HepG2 (cell line): ENCODE measurements around the gene SYNGR1. TPM values are rescaled to one million over a fixed set of nuclear protein-coding genes. Genes with fewer than 3 reads are reported as not detected.

Experiments
- ATAC-seq: fragments of 200-7000 bp; cut with Tn5 transposase; 3 replicates; pipeline ENCODE4 v1.9.1; 2020; ENCODE audit warnings: mild to moderate bottlenecking, moderate library complexity
- BruUV-seq: library from RNA; stranded (reverse); fragments of 400-500 nt; replicated peaks from 2 replicates; lab custom pipeline; 2021; lab: Mats Ljungman, UMichigan
- CTCF ChIA-PET: fragments of 300-600 bp; formaldehyde crosslinking; extraction: SDS; loops from one replicate; lab custom pipeline; 2021; ENCODE audit warnings: low total read pairs, inconsistent platforms, low intra/inter-chr PET ratio; lab: Yijun Ruan, JAX
- POLR2A ChIA-PET: fragments of 350-600 bp; sonication (Branson Sonifier 250); formaldehyde crosslinking; loops from one replicate; lab custom pipeline; 2020; ENCODE audit warnings: antibody characterized with exemption, inconsistent platforms; lab: Yijun Ruan, JAX
- DNase-seq: peaks from one replicate; pipeline ENCODE4 v3.0.0-alpha.2; 2015; ENCODE audit warnings: low spot score
- FAIRE-seq: peaks from 3 replicates; lab custom pipeline; 2011; peaks lifted over from hg19 to GRCh38; lab: Jason Lieb, UNC
- H2AFZ ChIP-seq: one replicate; pipeline ENCODE4 v1.6.1; 2011; ENCODE audit warnings: low read length, inconsistent platforms
- H3K27ac ChIP-seq: fragments of 300-600 bp; 3 replicates; pipeline ENCODE4 v1.8.0; 2011; ENCODE audit warnings: mixed run types, mild to moderate bottlenecking, mixed read lengths, low read length, inconsistent platforms; ENCODE audit not compliant: insufficient read depth; ENCODE audit errors: extremely low read length
- H3K27me3 ChIP-seq, 2 experiments: fragments of 200-600 bp in 1 of 2; 2 replicates in 1 of 2; 3 replicates in 1 of 2; pipeline versions ENCODE4 v1.6.0 to v1.8.0; 2011; ENCODE audit warnings: low read length in 2 of 2, mild to moderate bottlenecking in 2 of 2, moderate library complexity in 2 of 2, inconsistent platforms in 1 of 2; ENCODE audit not compliant: insufficient read depth in 2 of 2, control insufficient read depth in 1 of 2
- H3K36me3 ChIP-seq, 2 experiments: fragments of 200-600 bp in 1 of 2; replicated peaks in 1 of 2; 2 replicates in 1 of 2; 3 replicates in 1 of 2; pipeline versions ENCODE4 v1.5.1 to v1.8.0; 2011; ENCODE audit warnings: low read length in 2 of 2, inconsistent platforms in 1 of 2; ENCODE audit not compliant: insufficient read depth in 2 of 2, control insufficient read depth in 1 of 2
- H3K4me1 ChIP-seq: 2 replicates; pipeline ENCODE4 v1.5.1; 2012; ENCODE audit warnings: low read length, inconsistent platforms; ENCODE audit not compliant: insufficient read depth
- H3K4me2 ChIP-seq: 2 replicates; pipeline ENCODE4 v1.6.0; 2011; ENCODE audit warnings: low read depth, low read length, inconsistent platforms
- H3K4me3 ChIP-seq, 3 experiments: fragments of 200-600 bp in 1 of 3; sonication (generic), shearing (Covaris generic) in 1 of 3; replicated peaks in 1 of 3; 2 replicates each; pipeline ENCODE4 v1.5.1; 2011 to 2016; ENCODE audit warnings: low read length in 3 of 3, inconsistent platforms in 2 of 3, low read depth in 2 of 3, mild to moderate bottlenecking in 2 of 3, control low read depth in 1 of 3, mixed read lengths in 1 of 3; ENCODE audit not compliant: insufficient read depth in 1 of 3
- H3K79me2 ChIP-seq: one replicate; pipeline ENCODE4 v1.6.1; 2011; ENCODE audit warnings: low read length, inconsistent platforms; ENCODE audit not compliant: insufficient read depth
- H3K9ac ChIP-seq: 2 replicates; pipeline ENCODE4 v1.6.0; 2011; ENCODE audit warnings: mild to moderate bottlenecking, low read depth, low read length, inconsistent platforms; ENCODE audit not compliant: insufficient read depth
- H3K9me3 ChIP-seq: 2 replicates; pipeline ENCODE4 v1.5.1; 2012; ENCODE audit warnings: mild to moderate bottlenecking, low read length
- H4K20me1 ChIP-seq: 2 replicates; pipeline ENCODE4 v1.6.0; 2011; ENCODE audit warnings: inconsistent platforms, mild to moderate bottlenecking, low read length, moderate library complexity; ENCODE audit not compliant: insufficient read depth
- AKNA ChIP-seq: sonication (generic); formaldehyde crosslinking; IDR thresholded peaks from 2 replicates; pipeline ENCODE4 v1.4.0; 2020; ENCODE audit warnings: missing genetic modification reagents, borderline replicate concordance
- FOSL2 ChIP-seq: sonication (generic); formaldehyde crosslinking; IDR thresholded peaks from 2 replicates; pipeline ENCODE4 v1.4.0; 2020; ENCODE audit warnings: missing genetic modification reagents
- HMGA1 ChIP-seq: sonication (generic); formaldehyde crosslinking; conservative IDR thresholded peaks from 2 replicates; pipeline ENCODE4 v1.4.0; 2020; ENCODE audit warnings: missing genetic modification reagents
- MAFF ChIP-seq: IDR thresholded peaks from 2 replicates; pipeline ENCODE4 v1.6.1; 2011; ENCODE audit warnings: low read depth, low read length, improper control_type of control experiment
- MATR3 ChIP-seq: sonication (generic); formaldehyde crosslinking; IDR thresholded peaks from 2 replicates; pipeline ENCODE4 v1.4.0; 2020; ENCODE audit warnings: missing genetic modification reagents
- PRMT3 ChIP-seq: sonication (generic); formaldehyde crosslinking; IDR thresholded peaks from 2 replicates; pipeline ENCODE4 v1.8.1; 2022; ENCODE audit warnings: low read depth, mild to moderate bottlenecking, moderate library complexity, missing genetic modification reagents, borderline replicate concordance
- RBFOX2 ChIP-seq: fragments of 200-400 bp; formaldehyde crosslinking; IDR thresholded peaks from 2 replicates; pipeline ENCODE4 v1.6.1; 2017; ENCODE audit warnings: low read depth, mild to moderate bottlenecking, low read length
- SAP130 ChIP-seq: IDR thresholded peaks from 2 replicates; pipeline ENCODE4 v1.6.1; 2016; ENCODE audit warnings: low read depth
- ZNF18 ChIP-seq: sonication (generic); formaldehyde crosslinking; IDR thresholded peaks from 2 replicates; pipeline ENCODE4 v1.8.0; 2022; ENCODE audit warnings: mild to moderate bottlenecking, missing genetic modification reagents; ENCODE audit not compliant: insufficient replicate concordance
- ZNF841 ChIP-seq: sonication (generic); formaldehyde crosslinking; IDR thresholded peaks from 2 replicates; pipeline ENCODE4 v1.8.1; 2023; ENCODE audit warnings: missing genetic modification reagents, borderline replicate concordance
- ZNF878 ChIP-seq: sonication (generic); formaldehyde crosslinking; IDR thresholded peaks from 2 replicates; pipeline ENCODE4 v1.8.1; 2023; ENCODE audit warnings: mild to moderate bottlenecking, missing genetic modification reagents, moderate library complexity
- ZSCAN21 ChIP-seq: sonication (generic); formaldehyde crosslinking; IDR thresholded peaks from 2 replicates; pipeline ENCODE4 v1.8.0; 2022; ENCODE audit warnings: mild to moderate bottlenecking, missing genetic modification reagents, moderate library complexity, borderline replicate concordance
- ZSCAN30 ChIP-seq: sonication (generic); formaldehyde crosslinking; IDR thresholded peaks from 2 replicates; pipeline ENCODE4 v1.5.0; 2020; ENCODE audit warnings: mild to moderate bottlenecking, missing genetic modification reagents
- WGBS: methylation state at CpG from one replicate; pipeline ENCODE4 v1.1.6; 2017; ENCODE audit warnings: low lambda C conversion rate; 5-methylcytosine and 5-hydroxymethylcytosine counted together
- in situ Hi-C: cut with HindIII; loops from 2 replicates; pipeline ENCODE4 v1.10.0; 2017; ENCODE audit warnings: low pct_unique_long_range_greater_than_20kb; ENCODE audit not compliant: extremely low pct_ligation_motif_present
- intact Hi-C: fragments of 100-400 bp; cut with micrococcal nuclease; formaldehyde crosslinking; loops from one replicate; pipeline ENCODE4 v1.10.0; 2022; ENCODE audit not compliant: unreplicated experiment
- polyA plus RNA-seq, 8 experiments: library from polyadenylated mRNA; depleted of rRNA in 3 of 8; stranded (reverse) in 7 of 8; unstranded in 1 of 8; fragments of >200 nt; fragmentation: Illumina TruSeq in 4 of 8; extraction: Trizol in 4 of 8; gene quantifications; 2 replicates each; pipeline versions ENCODE4 v1.2.1 to v1.2.3, GENCODE V29; 2011 to 2016; ENCODE audit warnings: low read depth in 4 of 8, missing spikeins in 1 of 8, mixed read lengths in 1 of 8; ENCODE audit not compliant: insufficient read depth in 1 of 8
- total RNA-seq, 5 experiments: library from RNA; depleted of rRNA; stranded (reverse); fragments of >200 nt; fragmentation: Illumina TruSeq; extraction: Trizol; gene quantifications; 2 replicates each; pipeline ENCODE4 v1.2.3, GENCODE V29; 2016; ENCODE audit warnings: low read depth in 1 of 5

The SYNGR1 gene
- total and polyA plus RNA-seq, 2 of the 13 experiments (the other 11 are each of a cell fraction or from before 2014, with no cell fraction given): 0.27 to 2.7 TPM

- peak; percentile 24; the same call in 1 of the 2 replicates for TF ChIP-seq SAP130 (CRISPR knock-in tag)
- TF ChIP-seq FOSL2: peak; percentile 21; the same call in 1 of the 2 replicates
- TF ChIP-seq RBFOX2: peak; percentile 35; the same call in 1 of the 2 replicates
- TF ChIP-seq, all 625 proteins: peak for 18
These were observed 31.9 kb upstream of the SYNGR1 start (continued) for GRCh38 chr22:39317775-39318506.

GRCh38 chr22:39318507-39319283 is 31.1 kb upstream of the SYNGR1 start:
- BruUV-seq: TSS peak; percentile 74
- Histone ChIP-seq H3K4me3 (peak overlapping the region; percentile 76 to 94 (median 87)), H2AFZ (no peak overlapping the region), H3K9me3 (no peaks in the 10 kb centered on the region), H3K9ac (peak overlapping the region; percentile 98), H3K36me3 (peaks cover 34 to 50% of the 10 kb centered on the region in 2 experiments), H3K27me3 (no peaks in the 10 kb centered on the region; a peak in 1 of 5 replicates), H3K4me2 (peak overlapping the region; percentile 94), H4K20me1 (peaks cover 55% of the 10 kb centered on the region), H3K79me2 (peaks cover 46% of the 10 kb centered on the region)
- intact Hi-C loops: loop anchor here (5.0 kb wide), 1 partner anchor 76 kb away; the partner anchor contains the start of gene PDGFB
- WGBS: 2% methylated on average over 19 of the region's 26 CpGs
- in situ Hi-C loops: no loop called here
- CTCF ChIA-PET: no interaction called here
- POLR2A ChIA-PET: interaction anchor here (0.8 to 5.2 kb wide), 37 partner anchors 9 to 859 kb away, joined by 3 to 93 read pairs (median 11); partner anchors contain the start of genes ATF4, CBX7, GTPBP1 and MIEF1
- ATAC-seq: peak; percentile 2; the same call in 1 of the 3 replicates
- TF ChIP-seq AKNA (CRISPR knock-in tag) (no peak), ZNF841 (CRISPR knock-in tag) (no peak), PRMT3 (CRISPR knock-in tag) (0 out of 2 replicates have a peak, but pooled peaks have one; percentile 11), MATR3 (CRISPR knock-in tag) (no peak), ZNF878 (CRISPR knock-in tag) (no peak; the same call in 1 of the 2 replicates), HMGA1 (CRISPR knock-in tag) (no peak), ZSCAN30 (CRISPR knock-in tag) (peak; percentile 11; the same call in 1 of the 2 replicates), ZNF18 (CRISPR knock-in tag) (no peak), ZSCAN21 (CRISPR knock-in tag) (no peak), SAP130 (CRISPR knock-in tag) (0 out of 2 replicates have a peak, but pooled peaks have one; percentile 7), MAFF (0 out of 2 replicates have a peak, but pooled peaks have one; percentile 5)
- TF ChIP-seq, all 625 proteins: peak for 4
- Histone ChIP-seq H3K27ac (peak overlapping the region; percentile 97), H3K4me1 (peaks cover 56% of the 10 kb centered on the region)
- DNase-seq (no peak), FAIRE-seq (no peak)
